LoVo (cell line): ENCODE results near the gene STIMATE.
A peak's percentile ranks its signal among the peaks of the same experiment; 100 is the strongest.

Source experiments
- DNase-seq: peaks from one replicate; pipeline ENCODE4 v3.0.0-alpha.2; 2016; ENCODE audit warnings: low spot score

The STIMATE gene

DNA sequence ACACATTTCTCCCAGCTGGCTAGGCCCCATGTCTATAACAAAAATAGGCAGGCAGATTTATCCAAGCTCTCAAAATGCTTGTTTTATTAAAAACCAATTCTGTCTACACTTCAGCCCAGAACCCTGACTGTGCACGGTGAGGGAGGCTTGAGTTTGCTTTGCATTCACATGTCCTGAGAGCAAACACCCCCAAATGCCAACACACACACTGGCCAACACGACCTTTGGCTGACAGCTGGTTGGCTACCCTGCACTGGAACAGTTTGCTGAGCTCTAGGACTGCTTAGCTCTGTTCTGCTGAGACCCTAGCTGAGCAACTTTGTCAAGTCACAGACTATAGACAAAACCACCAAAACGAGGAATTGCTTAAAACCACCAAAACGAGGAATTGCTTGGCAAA, 3.6 kb downstream of the STIMATE start:
- no peak for DNase-seq

DNA sequence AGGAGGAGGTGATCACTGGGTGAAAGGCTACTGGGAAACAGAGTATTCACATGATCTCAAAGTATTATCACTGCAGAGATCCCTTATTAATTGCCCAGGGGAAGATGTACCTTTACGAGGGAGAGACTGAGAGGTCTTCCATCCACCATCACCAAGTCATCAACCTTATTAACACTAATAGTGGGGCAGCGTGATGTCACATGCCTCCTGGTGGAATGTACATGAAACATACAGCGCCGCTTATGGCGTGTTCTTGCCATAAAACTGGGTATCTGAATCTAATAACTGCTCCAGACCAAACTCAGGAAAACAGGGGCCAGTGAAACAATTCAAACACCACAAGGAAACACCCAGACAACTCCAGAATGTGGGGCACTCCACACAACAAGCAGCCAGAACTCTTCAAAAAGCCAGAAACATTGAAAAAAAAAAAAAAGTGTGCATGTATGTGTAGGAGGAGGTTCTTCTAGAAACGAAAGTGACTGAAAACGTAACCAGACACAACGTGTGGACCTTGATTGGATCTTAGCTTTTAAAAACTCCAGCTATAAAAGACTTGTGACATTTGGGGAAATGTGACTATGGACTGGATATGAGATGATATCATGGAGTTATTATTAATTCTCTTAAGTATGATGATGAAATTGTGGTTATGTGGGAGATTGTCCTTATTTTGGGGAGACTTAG, 4.6 kb downstream of the STIMATE start:
- DNase-seq = no peak

DNA sequence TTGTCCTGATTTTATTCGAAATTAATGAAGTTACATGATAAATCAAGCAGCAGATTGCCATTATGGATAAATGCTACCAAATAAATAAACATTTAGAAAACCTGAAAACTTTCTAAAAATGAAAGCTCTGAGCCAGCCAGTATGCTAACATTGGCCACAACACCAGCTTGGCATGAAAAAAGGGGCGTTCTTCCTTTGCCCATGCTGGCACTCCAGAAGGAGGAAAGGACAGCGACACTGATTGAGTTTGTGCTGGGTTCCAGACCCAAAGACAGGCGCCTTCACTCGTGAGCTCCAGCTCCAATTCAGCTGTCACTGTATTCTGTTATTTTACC, 5.1 kb downstream of the STIMATE start:
- DNase-seq = no peak

DNA sequence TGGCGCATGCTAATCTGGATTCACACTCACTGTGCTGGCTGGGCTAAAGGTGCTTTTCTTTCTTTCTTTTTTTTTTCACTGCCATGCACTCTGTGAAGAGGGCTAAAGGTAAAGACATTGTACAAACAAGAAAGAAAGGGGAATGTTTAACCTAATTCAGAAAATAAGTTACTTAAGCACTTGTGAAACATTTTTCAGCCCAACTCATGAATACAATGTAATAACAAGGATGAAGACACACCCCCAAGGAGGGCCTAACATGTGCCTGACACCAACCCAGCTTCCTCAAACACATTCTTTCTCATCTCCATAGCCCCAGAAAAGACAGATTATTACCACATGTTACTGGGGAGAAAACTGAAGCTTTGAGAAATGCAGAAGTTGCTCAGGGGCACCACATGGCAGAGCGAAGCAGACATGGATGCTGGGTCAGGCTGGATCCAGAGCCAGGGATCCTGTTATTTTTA, 5.7 kb downstream of the STIMATE start:
- DNase-seq = no peak

DNA sequence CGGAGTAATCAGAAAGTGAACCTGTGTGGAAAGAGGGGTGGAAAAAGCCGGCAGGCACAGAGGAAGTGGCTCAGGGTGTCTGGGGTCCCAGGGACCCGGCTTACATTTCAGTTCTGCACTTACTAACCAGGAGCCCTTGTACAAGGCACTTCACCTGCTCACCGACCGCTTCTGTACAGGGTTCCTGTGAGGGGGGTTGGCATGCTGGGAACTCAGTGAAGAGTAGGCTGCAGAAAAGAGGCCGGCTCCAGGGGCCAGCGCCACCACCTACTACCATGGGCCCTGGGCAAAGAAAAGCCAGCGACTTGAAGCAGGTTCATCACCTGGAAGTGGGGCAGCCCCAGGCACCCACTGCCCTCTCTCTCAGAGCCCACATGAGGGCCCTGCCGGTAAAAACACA, 6.2 kb downstream of the STIMATE start:
- DNase-seq = no peak

DNA sequence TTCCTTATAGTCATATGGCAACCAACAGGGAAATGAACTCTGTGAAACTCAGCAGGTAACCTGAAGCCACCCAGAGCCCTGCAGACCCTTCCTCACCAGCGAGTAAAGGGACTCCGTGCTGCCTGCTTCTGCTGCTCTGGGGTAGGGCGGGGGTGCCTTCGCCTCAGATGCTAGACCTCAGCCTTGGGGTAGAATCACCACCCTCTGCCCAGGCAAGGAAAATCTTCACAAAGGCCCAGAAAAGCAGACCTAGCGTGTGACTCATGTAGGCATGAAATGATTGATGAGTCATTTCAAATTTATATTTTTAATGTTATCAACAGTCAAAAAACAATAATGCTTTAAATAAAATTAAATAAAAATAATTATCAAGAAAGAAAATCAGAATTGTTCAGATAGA, 6.6 kb downstream of the STIMATE start:
- DNase-seq = no peak

DNA sequence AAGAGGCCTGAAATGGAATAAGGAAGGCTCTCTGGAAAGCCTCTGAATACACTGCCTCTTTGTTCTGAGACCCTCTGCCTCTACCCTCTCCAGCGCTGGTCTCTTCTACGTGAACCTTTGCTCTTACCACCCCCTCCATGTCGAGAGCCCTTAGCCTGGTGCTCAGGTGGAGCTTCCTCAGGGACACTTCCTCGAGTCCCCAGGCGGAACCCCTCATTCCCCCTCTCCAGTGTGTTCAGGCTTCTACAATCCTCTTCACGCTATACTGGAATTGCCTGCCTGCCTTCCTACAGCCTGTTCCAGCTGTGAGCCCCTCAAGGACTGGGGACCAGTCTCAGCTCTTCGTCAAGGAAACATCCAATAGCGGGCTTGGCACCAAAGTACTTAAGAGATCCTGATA, 7.4 kb downstream of the STIMATE start:
- no peak for DNase-seq

DNA sequence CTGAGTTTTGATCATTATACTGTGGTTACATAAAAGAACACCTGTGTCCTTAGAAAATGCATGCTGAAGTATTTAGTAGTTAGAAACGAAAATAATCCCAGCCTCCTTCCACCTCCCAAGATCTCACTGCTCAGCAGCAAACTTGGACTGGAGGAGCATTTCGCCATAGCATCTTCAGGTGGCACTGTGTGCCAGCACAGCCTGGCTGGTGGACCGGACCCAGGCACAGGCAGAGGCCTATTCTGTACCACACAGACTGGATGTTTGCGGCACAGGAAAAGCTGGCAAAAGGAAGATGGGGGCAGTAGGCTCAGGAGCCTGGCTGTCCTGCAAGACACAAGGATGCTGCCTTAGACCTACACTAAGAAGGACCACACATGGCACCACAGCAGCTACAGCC, 10.2 kb downstream of the STIMATE start:
- no peak for DNase-seq

DNA sequence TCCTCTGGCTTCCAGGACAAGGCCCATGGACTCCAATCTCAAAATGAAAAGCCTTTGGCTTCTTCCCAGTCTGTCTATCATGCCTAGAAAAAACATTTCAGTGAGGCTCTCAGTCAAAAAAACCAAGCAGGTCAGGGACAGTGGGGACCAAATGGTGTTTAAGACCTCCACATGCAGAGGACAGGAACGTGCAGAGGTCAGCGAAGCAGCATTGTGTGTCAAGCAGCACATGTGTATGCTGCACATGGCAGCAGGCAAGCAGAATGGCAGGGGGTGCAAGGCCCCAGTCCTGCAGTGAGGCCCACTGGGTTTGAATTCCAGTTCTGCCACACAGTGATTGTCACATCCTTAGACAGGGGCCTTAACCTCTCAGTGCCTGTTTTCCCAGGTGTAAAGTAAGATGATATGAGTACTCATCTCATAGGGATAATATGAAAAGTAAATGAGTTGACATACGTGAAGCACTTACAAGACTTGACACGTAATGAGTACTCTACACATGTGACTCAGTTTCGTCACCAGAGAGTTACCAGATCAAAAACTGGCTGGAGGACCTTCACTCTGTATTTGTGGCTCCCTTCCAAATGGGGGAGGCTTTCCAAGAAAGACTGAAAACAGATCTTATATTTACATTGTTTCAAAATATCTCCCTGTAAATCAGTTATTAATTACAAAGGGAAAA, 11.2 kb downstream of the STIMATE start:
- DNase-seq = no peak

DNA sequence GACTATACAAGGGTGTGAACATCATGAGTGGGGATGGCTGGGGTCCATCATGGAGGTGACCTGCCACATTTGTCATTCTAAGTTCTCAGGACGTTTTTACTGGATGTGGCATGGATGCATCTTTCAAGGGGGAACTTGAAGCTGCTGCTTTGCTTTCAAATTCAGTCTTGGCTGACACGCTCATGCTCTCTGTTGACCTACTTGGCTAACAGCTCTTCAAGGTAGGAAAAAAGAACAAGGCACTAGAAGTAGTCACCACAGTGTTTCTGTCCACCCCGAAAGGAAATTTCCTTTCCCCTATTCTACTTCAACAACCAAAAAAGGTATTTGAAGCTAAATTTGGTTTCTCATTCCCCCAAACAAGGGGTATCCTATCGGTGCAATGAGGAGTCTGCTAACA, 15.0 kb downstream of the STIMATE start:
- no peak for DNase-seq

DNA sequence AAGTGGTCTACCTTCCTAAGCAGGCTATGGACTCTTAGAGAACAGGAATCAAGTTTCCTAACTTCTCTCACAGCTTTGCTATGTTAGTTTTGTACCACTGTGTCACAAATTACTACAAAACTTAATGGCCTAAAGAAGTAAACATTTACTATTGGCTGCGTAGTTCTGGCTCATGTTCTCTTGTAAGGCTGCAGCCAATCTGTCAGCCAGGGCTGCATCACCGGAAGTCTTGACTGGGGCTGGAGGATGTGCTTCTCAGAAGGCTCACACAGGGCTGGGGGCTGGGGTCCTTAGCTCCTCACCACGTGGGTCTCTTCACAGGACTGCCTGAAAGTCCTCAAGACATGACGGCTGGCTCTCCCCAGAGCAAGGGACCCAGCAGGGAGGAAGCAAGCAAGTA, 15.5 kb downstream of the STIMATE start:
- DNase-seq = no peak

DNA sequence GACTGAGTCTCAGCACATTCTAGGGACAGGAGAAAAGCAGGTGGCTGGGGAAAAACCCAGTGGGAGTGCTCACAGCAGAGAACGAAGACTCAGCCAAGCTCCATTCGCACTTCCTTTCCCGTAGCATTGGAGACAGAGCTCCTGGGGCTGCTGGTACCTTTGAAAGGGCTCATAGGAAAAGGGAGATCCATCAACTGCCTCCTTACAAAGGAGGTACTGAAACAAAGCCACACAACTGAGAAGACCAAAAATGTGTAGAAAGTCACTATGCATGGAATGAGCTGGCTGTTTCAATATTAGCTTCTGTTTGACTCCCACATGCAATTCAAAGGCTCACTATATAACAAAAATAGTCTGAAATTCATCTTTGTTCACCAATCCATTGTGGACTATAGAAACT, 16.9 kb downstream of the STIMATE start:
- DNase-seq = no peak

DNA sequence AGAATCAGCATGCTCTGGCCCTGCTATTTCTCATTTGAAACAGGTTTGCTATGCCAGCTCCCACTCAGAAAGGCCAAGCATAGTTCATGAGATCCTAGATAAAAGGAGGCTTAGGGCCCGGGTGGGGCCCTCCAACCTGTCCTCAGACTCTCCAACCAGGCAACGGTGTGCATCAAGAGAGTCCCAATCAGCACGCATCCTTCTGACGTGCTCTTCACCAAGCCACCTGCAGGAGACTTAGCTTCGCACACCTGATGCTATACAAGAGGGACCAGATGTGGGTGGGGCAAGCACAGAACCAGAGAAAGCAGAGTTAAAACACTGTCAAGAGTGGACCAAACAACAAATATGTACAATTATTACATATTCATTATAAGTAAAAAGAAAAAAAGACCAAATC, 17.3 kb downstream of the STIMATE start:
- no peak for DNase-seq

DNA sequence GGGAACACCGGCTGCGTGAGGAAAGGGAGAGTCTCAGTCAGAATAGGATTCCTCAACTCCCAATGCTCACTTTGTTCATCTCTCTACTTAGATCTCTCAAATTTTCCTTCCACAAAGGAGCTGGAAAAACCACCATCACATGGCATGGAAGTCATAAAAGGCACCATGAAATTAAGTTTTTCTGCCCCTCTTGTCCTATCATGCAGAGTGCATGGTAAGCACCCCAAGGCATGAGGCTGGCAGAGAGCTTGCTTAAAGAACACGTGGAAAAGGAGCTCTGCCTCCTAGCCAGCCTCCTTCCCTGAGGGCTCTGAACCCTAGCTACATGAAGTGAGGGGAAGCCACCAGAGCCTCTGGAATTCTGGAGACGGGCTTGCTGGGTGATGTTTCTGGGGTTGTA, 17.8 kb downstream of the STIMATE start:
- no peak for DNase-seq

DNA sequence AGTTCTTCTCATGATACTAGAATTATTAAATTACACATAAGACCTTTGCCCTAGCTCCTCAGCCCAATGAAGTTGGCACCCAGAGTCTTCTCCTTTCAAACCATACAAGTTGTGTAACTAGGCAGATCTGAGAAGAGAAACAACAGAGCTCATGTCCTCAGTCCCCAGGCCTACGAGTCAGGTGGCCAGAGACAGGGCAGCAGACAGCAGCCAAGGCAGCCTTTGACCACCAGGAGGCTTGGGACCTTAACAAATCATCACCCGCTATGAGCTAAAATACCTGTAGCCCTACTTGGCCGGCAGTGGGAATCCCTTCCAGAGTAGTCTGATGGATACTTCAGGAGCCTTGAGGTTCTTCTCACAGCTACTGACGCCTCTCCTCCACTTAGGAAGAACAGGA, 18.3 kb downstream of the STIMATE start:
- no peak for DNase-seq

DNA sequence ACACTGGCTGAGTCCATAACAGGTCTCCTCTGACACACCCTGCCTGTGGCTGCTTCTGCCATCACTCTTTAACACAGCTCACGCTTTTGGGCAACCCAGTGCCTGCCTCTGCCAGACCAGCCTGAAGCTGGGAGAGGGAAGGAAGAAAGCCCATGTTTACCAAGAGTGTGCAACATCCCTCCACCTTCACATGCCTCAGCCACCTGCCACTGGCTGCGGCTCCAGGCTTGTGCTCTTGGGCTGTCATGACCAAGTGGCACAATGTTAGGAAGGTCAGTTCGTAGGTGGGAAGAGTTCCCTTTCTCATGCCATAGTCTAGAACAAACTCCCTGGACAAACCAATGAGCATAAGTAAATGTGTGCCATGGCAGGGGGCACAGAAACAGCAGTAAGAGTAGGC, 20.3 kb downstream of the STIMATE start:
- DNase-seq = no peak

DNA sequence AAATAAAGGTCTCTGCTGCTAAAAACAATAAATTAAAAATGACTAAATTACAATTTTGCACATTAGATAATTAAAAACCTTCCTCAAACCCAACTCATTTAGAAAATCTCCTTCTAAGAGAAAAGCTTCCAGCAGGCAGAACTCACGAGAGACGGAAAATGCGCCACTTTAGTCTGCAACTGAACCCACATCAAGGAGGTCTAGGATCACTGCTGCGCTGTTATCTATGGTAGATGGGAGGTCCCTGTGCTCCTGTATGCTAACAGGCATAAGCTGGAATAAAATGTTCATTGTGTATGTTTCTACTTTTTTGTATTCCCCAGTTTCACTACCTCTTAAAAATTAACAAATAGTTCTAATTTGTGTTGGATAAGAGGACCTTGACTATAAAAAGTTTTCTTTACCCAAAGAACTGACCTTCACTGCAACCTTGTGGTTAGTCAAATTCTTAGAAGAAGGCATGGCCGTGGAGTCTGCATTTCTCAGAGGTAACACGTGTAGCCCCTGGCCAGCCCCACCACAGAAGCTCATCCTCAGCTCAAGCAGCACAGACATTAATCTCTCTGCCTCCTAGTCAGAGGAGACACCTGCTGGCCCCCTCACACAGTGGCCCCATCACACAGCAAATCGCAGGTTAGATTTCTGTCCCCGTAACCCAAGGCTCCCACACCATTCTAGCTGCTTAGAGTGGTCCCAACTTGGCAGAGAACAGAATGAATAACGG, 22.3 kb downstream of the STIMATE start:
- no peak for DNase-seq

DNA sequence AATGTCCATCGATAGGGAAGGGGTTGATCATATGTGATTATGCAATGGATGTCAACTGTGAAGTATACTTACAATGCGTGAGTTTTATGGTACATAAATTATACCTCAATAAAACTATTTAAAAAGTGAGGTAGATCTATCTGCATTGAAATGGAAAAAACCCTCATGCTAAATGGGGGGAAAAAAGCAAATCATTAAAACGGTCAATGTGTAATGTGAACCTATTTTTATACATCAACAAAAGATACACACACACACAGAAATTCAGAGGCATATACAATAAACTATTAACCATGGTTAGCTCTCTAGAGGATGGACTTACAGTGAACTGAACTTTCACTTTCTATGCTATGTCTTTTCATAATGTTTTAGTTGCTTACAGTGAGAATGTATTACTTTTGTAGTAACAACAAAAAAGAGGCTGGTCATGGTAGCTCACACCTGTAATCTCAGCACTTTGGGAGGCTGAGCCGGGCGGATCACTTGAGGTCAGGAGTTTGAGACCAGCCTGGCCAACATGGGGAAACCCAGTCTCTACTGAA, 23.1 kb downstream of the STIMATE start:
- DNase-seq = no peak

DNA sequence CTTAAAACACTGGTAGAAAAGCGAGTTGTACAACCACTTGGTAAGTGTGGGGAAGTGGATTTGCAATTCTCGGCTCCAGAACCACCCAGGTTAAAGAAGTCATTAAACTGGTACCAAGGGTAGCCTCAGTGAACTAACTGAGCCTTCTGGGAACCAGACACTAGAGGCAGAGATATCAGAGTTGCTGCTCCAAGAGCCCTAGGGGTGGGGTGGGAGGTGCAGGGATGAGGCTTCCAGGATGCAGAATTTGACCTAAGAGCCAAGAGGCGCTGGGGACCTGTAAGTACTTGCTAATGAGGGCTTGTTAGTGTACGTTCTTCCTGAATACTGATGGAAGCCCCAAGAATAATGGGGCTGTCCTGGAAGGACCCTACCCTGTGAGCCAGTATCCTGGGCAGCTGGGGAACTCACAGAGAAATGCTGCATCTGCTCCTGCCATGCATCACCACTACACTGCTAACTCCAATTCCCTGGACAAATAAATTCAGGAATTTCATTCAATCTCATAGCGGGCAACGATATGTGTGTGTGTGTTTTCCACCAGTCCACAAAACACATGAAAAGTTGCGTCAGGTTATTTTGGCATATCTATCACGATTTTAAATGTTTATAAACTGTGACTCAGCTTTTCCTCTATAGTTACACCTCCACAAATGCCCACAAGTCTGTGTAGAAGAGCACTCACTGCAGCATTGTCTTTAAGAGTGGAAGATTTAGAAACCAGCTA, 23.8 kb downstream of the STIMATE start:
- DNase-seq = no peak

DNA sequence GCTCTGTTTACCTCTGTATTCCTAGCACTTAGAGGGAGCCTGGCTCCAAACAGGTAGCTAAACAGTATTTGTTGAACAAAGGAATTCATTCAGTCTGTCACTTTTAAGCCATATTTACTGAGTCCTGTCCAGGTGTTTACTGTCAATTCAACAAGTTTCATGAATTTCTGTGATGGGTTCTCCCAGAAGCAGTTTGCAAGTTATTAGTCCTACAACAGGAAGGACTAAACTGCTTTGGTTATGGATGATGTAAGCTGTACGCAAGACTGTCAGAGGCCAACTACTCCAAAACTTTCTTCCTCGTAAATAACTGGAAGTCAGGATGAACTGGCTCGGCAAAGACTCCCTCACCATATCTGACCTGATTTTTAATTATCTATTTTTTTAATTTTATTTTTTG, 25.1 kb downstream of the STIMATE start:
- DNase-seq = peak; percentile 25

DNA sequence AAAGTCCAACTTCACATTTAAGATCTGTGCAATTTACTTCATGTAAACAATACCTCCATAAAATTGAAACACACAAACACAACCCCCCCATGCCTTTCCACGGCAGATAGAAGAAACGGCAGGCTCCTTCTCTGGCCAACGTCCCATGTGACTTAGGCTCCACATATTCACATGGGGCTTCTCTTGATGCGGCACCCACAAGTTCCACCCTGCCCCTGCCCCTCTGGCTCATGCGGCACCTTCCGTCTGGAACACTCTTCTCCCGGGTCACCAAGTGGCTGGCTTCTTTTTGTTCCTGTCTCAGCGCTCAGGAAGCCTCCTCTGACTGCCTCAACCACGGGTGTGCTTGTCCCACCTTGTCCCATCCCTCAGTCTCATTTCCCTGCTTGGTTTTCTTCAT, 25.6 kb downstream of the STIMATE start:
- no peak for DNase-seq

DNA sequence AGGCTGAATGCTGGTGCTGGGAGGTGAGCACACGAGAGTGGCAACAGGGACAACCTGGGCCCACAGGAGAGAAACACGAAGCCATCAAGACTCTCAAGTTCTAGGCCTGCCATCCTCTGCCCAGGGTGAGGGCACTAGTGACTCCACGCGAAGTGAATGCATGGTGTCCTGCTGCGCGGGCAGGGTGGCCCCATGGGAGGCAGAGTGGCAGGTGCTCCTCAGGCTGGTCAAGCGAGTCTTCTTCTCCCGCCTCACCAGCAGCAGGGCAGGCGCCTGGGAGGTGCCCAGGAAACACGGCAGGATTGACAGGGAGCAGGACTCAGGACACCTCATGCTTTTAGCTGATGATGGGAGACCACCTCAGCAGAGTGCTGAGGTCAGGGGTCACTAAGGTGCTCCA, 26.9 kb downstream of the STIMATE start:
- no peak for DNase-seq

DNA sequence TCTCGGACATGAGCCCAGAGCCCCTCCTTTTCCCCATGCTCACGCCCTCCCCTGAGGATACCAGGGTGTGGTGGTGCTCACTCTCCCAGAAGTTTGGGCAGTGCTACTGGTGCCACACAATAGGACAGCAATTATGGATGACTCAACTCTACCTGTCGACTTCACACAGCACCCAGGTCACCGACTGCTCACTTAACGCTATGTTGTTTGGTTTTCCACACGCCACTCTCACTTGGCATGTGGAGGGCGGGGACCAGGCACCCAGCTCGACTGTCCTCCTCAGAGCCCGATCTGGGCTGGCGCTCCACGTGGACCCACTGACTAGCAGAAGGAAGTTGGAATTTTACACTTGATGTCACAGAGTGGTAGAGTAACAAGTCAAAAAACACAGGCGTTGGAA, 30.9 kb downstream of the STIMATE start:
- no peak for DNase-seq
